ENCODE results near the gene TAC4.

The TAC4 gene

GRCh38 chr17:49842846-49843245 is 5.0 kb downstream of the TAC4 start:
- Histone ChIP-seq H3K9me3 (no peaks in the 10 kb centered on the region), H3K27me3 (no peaks in the 10 kb centered on the region), H3K36me3 (no peaks in the 10 kb centered on the region), H3K4me3 (ENCODE audit: low read depth, low read length) (no peak overlapping the region), H3K4me1 (no peaks in the 10 kb centered on the region)
- no peak for TF ChIP-seq CTCF (IDR thresholded peaks at IDR 0.05; ENCODE audit: low read depth, low read length)
- no peak for DNase-seq

- no peak for TF ChIP-seq CTCF (IDR thresholded peaks at IDR 0.05; ENCODE audit: low read depth, low read length)
- Histone ChIP-seq H3K4me1 (no peaks in the 10 kb centered on the region), H3K36me3 (no peaks in the 10 kb centered on the region), H3K27me3 (no peaks in the 10 kb centered on the region), H3K4me3 (ENCODE audit: low read depth, low read length) (no peak overlapping the region), H3K9me3 (no peaks in the 10 kb centered on the region)
- no peak for DNase-seq
Observed at GRCh38 chr17:49842371-49842770, 5.5 kb downstream of the TAC4 start.

GRCh38 chr17:49841548-49841947 is 6.3 kb downstream of the TAC4 start:
- no peak for DNase-seq
- H3K9me3 ChIP-seq: no peaks in the 10 kb centered on the region
- peak; percentile 30 for TF ChIP-seq CTCF (IDR thresholded peaks at IDR 0.05; ENCODE audit: low read depth, low read length)
- H3K4me1 ChIP-seq: no peaks in the 10 kb centered on the region
- H3K4me3 ChIP-seq (ENCODE audit: low read depth, low read length): no peak overlapping the region
- H3K36me3 ChIP-seq: no peaks in the 10 kb centered on the region
- no peaks in the 10 kb centered on the region for H3K27me3 ChIP-seq

- H3K4me3 ChIP-seq (ENCODE audit: low read depth, low read length): no peak overlapping the region
- H3K4me1 ChIP-seq: no peaks in the 10 kb centered on the region
- H3K9me3 ChIP-seq: no peaks in the 10 kb centered on the region
- no peak for DNase-seq
- no peak for TF ChIP-seq CTCF (IDR thresholded peaks at IDR 0.05; ENCODE audit: low read depth, low read length)
- H3K27me3 ChIP-seq: no peaks in the 10 kb centered on the region
- peaks cover 3% of the 10 kb centered on the region; the same call in 1 of the 2 replicates for H3K36me3 ChIP-seq
Observed at GRCh38 chr17:49839455-49839854, 8.4 kb downstream of the TAC4 start.

- no peaks in the 10 kb centered on the region for H3K4me1 ChIP-seq
- no peak overlapping the region for H3K4me3 ChIP-seq (ENCODE audit: low read depth, low read length)
- DNase-seq: no peak
- H3K9me3 ChIP-seq: no peaks in the 10 kb centered on the region
- no peaks in the 10 kb centered on the region for H3K27me3 ChIP-seq
- TF ChIP-seq CTCF (IDR thresholded peaks at IDR 0.05; ENCODE audit: low read depth, low read length): no peak
- peaks cover 7% of the 10 kb centered on the region for H3K36me3 ChIP-seq
Observed at GRCh38 chr17:49836111-49837030, 11.5 kb downstream of the TAC4 start.

GRCh38 chr17:49835472-49835871 is 12.4 kb downstream of the TAC4 start:
- no peak overlapping the region for H3K4me3 ChIP-seq (ENCODE audit: low read depth, low read length)
- no peaks in the 10 kb centered on the region for H3K4me1 ChIP-seq
- no peak for TF ChIP-seq CTCF (IDR thresholded peaks at IDR 0.05; ENCODE audit: low read depth, low read length)
- peaks cover 13% of the 10 kb centered on the region for H3K36me3 ChIP-seq
- DNase-seq: no peak
- H3K27me3 ChIP-seq: no peaks in the 10 kb centered on the region
- H3K9me3 ChIP-seq: no peaks in the 10 kb centered on the region

Measured in BE2C (cell line).